Stimulated activated naive CD4-positive, alpha-beta T cell (primary cell): Measurements from ENCODE around the gene LEMD1.
"Not testable (repeated sequence)": the region's sequence is repeated elsewhere in the genome, so short reads cannot be mapped to it uniquely, and the experiment has no call there.

ENCODE experiments used
- DNase-seq, 6 experiments: peaks; one replicate each; lab custom pipeline; 2025; lab: John Stamatoyannopoulos, UW

LEMD1 gene

GRCh38 chr1:205380882-205381281, 41.0 kb downstream of the LEMD1 start:
- DNase-seq, result no peak

- DNase-seq, result no peak
Measured at GRCh38 chr1:205379056-205379455, 42.8 kb downstream of the LEMD1 start.

- no peak for DNase-seq
Measured at GRCh38 chr1:205377355-205377754, 44.5 kb downstream of the LEMD1 start.

GRCh38 chr1:205376739-205377138, 45.1 kb downstream of the LEMD1 start:
- no peak for DNase-seq

- DNase-seq, result no peak
Measured at GRCh38 chr1:205375835-205376545, 45.9 kb downstream of the LEMD1 start.

- DNase-seq, result no peak
Measured at GRCh38 chr1:205374210-205375078, 47.4 kb downstream of the LEMD1 start.

- no peak for DNase-seq
Measured at GRCh38 chr1:205373798-205374175, 48.1 kb downstream of the LEMD1 start.

GRCh38 chr1:205373022-205373797, 48.6 kb downstream of the LEMD1 start:
- DNase-seq, result no peak

GRCh38 chr1:205371871-205372660, 49.8 kb downstream of the LEMD1 start:
- DNase-seq, result no peak

- DNase-seq, result no peak
Measured at GRCh38 chr1:205370780-205371179, 51.1 kb downstream of the LEMD1 start.

GRCh38 chr1:205369701-205370123, 52.1 kb downstream of the LEMD1 start:
- DNase-seq, result no peak

GRCh38 chr1:205368478-205368877, 53.4 kb downstream of the LEMD1 start:
- DNase-seq, result no peak

GRCh38 chr1:205365945-205366463, 55.9 kb downstream of the LEMD1 start:
- DNase-seq, result no peak

GRCh38 chr1:205365086-205365485, 56.8 kb downstream of the LEMD1 start:
- not testable (repeated sequence) for DNase-seq

GRCh38 chr1:205360891-205361290, 61.0 kb downstream of the LEMD1 start:
- DNase-seq, result no peak

GRCh38 chr1:205359771-205360565, 61.9 kb downstream of the LEMD1 start:
- no peak for DNase-seq

GRCh38 chr1:205358579-205358978, 63.3 kb downstream of the LEMD1 start:
- DNase-seq, result no peak

GRCh38 chr1:205357567-205357966, 64.3 kb downstream of the LEMD1 start:
- DNase-seq, result no peak

- no peak for DNase-seq
Measured at GRCh38 chr1:205356440-205357139, 65.3 kb downstream of the LEMD1 start, which contains the start of gene KLHDC8A. TSS of gene KLHDC8A (minus strand) at chr1:205356922. CDS start at chr1:205343604, 13,318 bp downstream.

- no peak for DNase-seq
Measured at GRCh38 chr1:205355075-205355453, 66.8 kb downstream of the LEMD1 start.
